Stimulated activated CD4-positive, alpha-beta T cell treated with anti-CD3 and anti-CD28 coated beads, Interleukin-2, amount 100 ng/mL, for 24 hours (primary cell): ENCODE measurements around the gene PCBP3.
A peak's percentile ranks its signal among the peaks of the same experiment; 100 is the strongest.
"Not testable (repeated sequence)": the region's sequence is repeated elsewhere in the genome, so short reads cannot be mapped to it uniquely, and the experiment has no call there.

ENCODE experiments used
- DNase-seq, 2 donors: peaks; one replicate each; pipeline ENCODE4 v3.0.0-alpha.2; 2020

PCBP3 gene

GRCh38 chr21:45643021-45643980 is at the start of gene PCBP3:
PCBP3 (plus strand) TSS chr21:45643725; CDS start chr21:45850086, 206,361 bp downstream.
- peak; percentile 96 to 98 for DNase-seq

GRCh38 chr21:45594721-45595489 is 48.6 kb upstream of the PCBP3 start:
- no peak for DNase-seq

- no peak for DNase-seq
Measured at GRCh38 chr21:45595574-45596295, 47.8 kb upstream of the PCBP3 start.

- DNase-seq: peak; percentile 91 to 92
Measured at GRCh38 chr21:45596704-45597318, 46.7 kb upstream of the PCBP3 start.

- DNase-seq: no peak
Measured at GRCh38 chr21:45598109-45598508, 45.4 kb upstream of the PCBP3 start.

- no peak for DNase-seq
Measured at GRCh38 chr21:45598666-45599065, 44.9 kb upstream of the PCBP3 start.

GRCh38 chr21:45599146-45599581 is 44.4 kb upstream of the PCBP3 start:
- no peak for DNase-seq

- DNase-seq: no peak
Measured at GRCh38 chr21:45600248-45600647, 43.3 kb upstream of the PCBP3 start.

- no peak for DNase-seq
Measured at GRCh38 chr21:45601551-45601950, 42.0 kb upstream of the PCBP3 start.

- DNase-seq: no peak
Measured at GRCh38 chr21:45602106-45602505, 41.4 kb upstream of the PCBP3 start.

- DNase-seq: no peak
Measured at GRCh38 chr21:45603481-45603880, 40.0 kb upstream of the PCBP3 start.

GRCh38 chr21:45604681-45605080 is 38.8 kb upstream of the PCBP3 start:
- DNase-seq: not testable (repeated sequence)

GRCh38 chr21:45607021-45607908 is 36.3 kb upstream of the PCBP3 start:
- DNase-seq: peak; percentile 49 to 59

GRCh38 chr21:45607909-45608295 is 35.6 kb upstream of the PCBP3 start:
- no peak for DNase-seq

GRCh38 chr21:45608747-45609470 is 34.6 kb upstream of the PCBP3 start:
- DNase-seq: not testable (repeated sequence)

GRCh38 chr21:45609616-45610015 is 33.9 kb upstream of the PCBP3 start:
- DNase-seq: not testable (repeated sequence)

- no peak for DNase-seq
Measured at GRCh38 chr21:45611296-45611695, 32.2 kb upstream of the PCBP3 start.

- no peak for DNase-seq
Measured at GRCh38 chr21:45611939-45612664, 31.4 kb upstream of the PCBP3 start.

- not testable (repeated sequence) for DNase-seq
Measured at GRCh38 chr21:45612665-45613019, 30.9 kb upstream of the PCBP3 start.

- no peak for DNase-seq
Measured at GRCh38 chr21:45613396-45613795, 30.1 kb upstream of the PCBP3 start.
